Colonic mucosa (tissue), 4 donors: ENCODE measurements around the gene METTL27. TPM values are rescaled to one million over a fixed set of nuclear protein-coding genes. Genes with fewer than 3 reads are reported as not detected.
"Not testable (repeated sequence)": the region's sequence is repeated elsewhere in the genome, so short reads cannot be mapped to it uniquely, and the experiment has no call there.

Experiments used
- DNase-seq: peaks from one replicate; pipeline ENCODE4 v3.0.0-alpha.2; 2020
- H3K27ac ChIP-seq: fragments of 200-600 bp; one replicate; pipeline ENCODE4 v1.8.0; 2021
- H3K27me3 ChIP-seq: fragments of 200-600 bp; one replicate; pipeline ENCODE4 v1.8.0; 2021
- H3K36me3 ChIP-seq: fragments of 200-600 bp; one replicate; pipeline ENCODE4 v1.8.0; 2021
- H3K4me1 ChIP-seq: fragments of 200-600 bp; one replicate; pipeline ENCODE4 v1.8.0; 2021; ENCODE audit warnings: mild to moderate bottlenecking
- H3K4me3 ChIP-seq: fragments of 200-600 bp; one replicate; pipeline ENCODE4 v1.8.0; 2021
- H3K9ac ChIP-seq, 2 donors: one replicate each; pipeline ENCODE4 v1.7.0; 2013; ENCODE audit warnings: control low read depth in 2 of 2, low read depth in 2 of 2, low read length in 2 of 2
- H3K9me3 ChIP-seq: fragments of 200-600 bp; one replicate; pipeline ENCODE4 v1.8.0; 2021
- intact Hi-C: fragments of 100-400 bp; cut with DNase I; formaldehyde crosslinking; loops from one replicate; pipeline ENCODE4 v1.14.1; 2022
- total RNA-seq, 2 donors: library from RNA; stranded (reverse); fragmentation: NEBNext Ultra II Directional in 1 of 2; extraction: Animal tissue kit (Norgen Biotek cat#: 25700) in 1 of 2; gene quantifications; one replicate each; pipeline ENCODE4 v1.2.1, GENCODE V29; 2021
- TF ChIP-seq, protein P1 (sequence below): fragments of 200-600 bp; IDR thresholded peaks from one replicate; pipeline ENCODE4 v1.8.0; 2022; ENCODE audit warnings: antibody characterized with exemption, mild to moderate bottlenecking
- donor health status: healthy.
- donor health status: DM: no; HTN: no; CAD: no.
- donor health status: DM: no; HTN: no; CAD: no.

METTL27 gene
- total RNA-seq, 2 donors from 2014 or later, result 4.0 to 7.4 TPM

DNA sequence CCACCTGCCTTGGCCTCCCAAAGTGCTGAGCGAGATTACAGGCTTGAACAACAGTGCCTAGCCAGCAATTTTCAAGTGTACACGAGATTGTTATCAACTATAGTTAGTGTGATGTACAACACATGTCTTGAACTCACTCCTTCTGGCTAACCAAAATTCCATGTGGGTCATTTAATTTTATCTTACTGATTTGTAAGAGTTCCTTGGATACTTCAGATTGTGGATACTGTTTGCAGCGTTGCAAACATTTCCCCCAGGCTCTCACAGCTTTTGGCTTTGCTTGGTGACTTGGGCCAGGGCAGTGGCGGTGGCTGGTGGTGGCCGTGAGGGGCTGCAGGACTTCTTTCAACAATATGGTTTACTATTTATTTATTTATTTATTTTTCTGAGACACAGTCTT, 10.2 kb upstream of the METTL27 start:
- no peak overlapping the region for H3K27ac ChIP-seq

GRCh38 chr7:73851410-73852338, 9.4 kb upstream of the METTL27 start:
- Histone ChIP-seq H3K4me1 (peaks cover 8% of the 10 kb centered on the region), H3K27ac (peak overlapping the region; percentile 70), H3K9me3 (no peaks in the 10 kb centered on the region), H3K9ac (no peak overlapping the region), H3K36me3 (no peaks in the 10 kb centered on the region), H3K27me3 (no peaks in the 10 kb centered on the region), H3K4me3 (no peak overlapping the region)
- TF ChIP-seq, protein P1, sequence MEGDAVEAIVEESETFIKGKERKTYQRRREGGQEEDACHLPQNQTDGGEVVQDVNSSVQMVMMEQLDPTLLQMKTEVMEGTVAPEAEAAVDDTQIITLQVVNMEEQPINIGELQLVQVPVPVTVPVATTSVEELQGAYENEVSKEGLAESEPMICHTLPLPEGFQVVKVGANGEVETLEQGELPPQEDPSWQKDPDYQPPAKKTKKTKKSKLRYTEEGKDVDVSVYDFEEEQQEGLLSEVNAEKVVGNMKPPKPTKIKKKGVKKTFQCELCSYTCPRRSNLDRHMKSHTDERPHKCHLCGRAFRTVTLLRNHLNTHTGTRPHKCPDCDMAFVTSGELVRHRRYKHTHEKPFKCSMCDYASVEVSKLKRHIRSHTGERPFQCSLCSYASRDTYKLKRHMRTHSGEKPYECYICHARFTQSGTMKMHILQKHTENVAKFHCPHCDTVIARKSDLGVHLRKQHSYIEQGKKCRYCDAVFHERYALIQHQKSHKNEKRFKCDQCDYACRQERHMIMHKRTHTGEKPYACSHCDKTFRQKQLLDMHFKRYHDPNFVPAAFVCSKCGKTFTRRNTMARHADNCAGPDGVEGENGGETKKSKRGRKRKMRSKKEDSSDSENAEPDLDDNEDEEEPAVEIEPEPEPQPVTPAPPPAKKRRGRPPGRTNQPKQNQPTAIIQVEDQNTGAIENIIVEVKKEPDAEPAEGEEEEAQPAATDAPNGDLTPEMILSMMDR, result no peak
- intact Hi-C loops, result loop anchor here (10.0 kb wide), 1 partner anchor 237 kb away; no protein-coding TSS in a partner anchor
- no peak for DNase-seq

More for the DNA sequence above, 10.2 kb upstream of the METTL27 start:
- Histone ChIP-seq H3K9me3 (no peaks in the 10 kb centered on the region), H3K4me1 (peaks cover 8% of the 10 kb centered on the region), H3K9ac (no peak overlapping the region), H3K4me3 (no peak overlapping the region), H3K27me3 (no peaks in the 10 kb centered on the region), H3K36me3 (no peaks in the 10 kb centered on the region)
- no peak for DNase-seq
- TF ChIP-seq, protein P1, result no peak
- intact Hi-C loops, result loop anchor here (10.0 kb wide), 1 partner anchor 238 kb away; no protein-coding TSS in a partner anchor

- Histone ChIP-seq H3K27me3 (no peaks in the 10 kb centered on the region), H3K9ac (peak overlapping the region in 1 of 2 donors; percentile 34), H3K4me3 (no peak overlapping the region), H3K4me1 (peaks cover 8% of the 10 kb centered on the region), H3K36me3 (no peaks in the 10 kb centered on the region), H3K27ac (peak overlapping the region; percentile 70), H3K9me3 (no peaks in the 10 kb centered on the region)
- intact Hi-C loops, result loop anchor here (10.0 kb wide), 1 partner anchor 236 kb away; no protein-coding TSS in a partner anchor
- DNase-seq, result peak; percentile 63
- TF ChIP-seq, protein P1, result no peak
Measured at GRCh38 chr7:73850781-73851207, 8.5 kb upstream of the METTL27 start.

GRCh38 chr7:73847941-73848723, 5.8 kb upstream of the METTL27 start:
- DNase-seq, result no peak
- Histone ChIP-seq H3K4me3 (no peak overlapping the region), H3K27me3 (no peaks in the 10 kb centered on the region), H3K27ac (no peak overlapping the region), H3K4me1 (peaks cover 8% of the 10 kb centered on the region), H3K9ac (no peak overlapping the region), H3K36me3 (no peaks in the 10 kb centered on the region), H3K9me3 (no peaks in the 10 kb centered on the region)
- intact Hi-C loops, result no loop called here
- TF ChIP-seq, protein P1, result no peak

- H3K9ac ChIP-seq, H3K27me3 ChIP-seq, H3K9me3 ChIP-seq, H3K27ac ChIP-seq, H3K4me3 ChIP-seq, H3K36me3 ChIP-seq, H3K4me1 ChIP-seq, DNase-seq, intact Hi-C loops: not testable (repeated sequence)
Measured at GRCh38 chr7:73845701-73846195, 3.4 kb upstream of the METTL27 start.
